ENCODE results near the gene NECTIN2.

GRCh38 chr19:44882063-44882462 lies 36.0 kb downstream of the NECTIN2 start:
- TF ChIP-seq CTCF (IDR thresholded peaks at IDR 0.05) (no peak), EZH2 (IDR thresholded peaks at IDR 0.05; ENCODE audit: borderline replicate concordance, insufficient read depth, low read depth, low read length, poor library complexity, severe bottlenecking) (no peak)

Measured in B cell (primary cell).